ENCODE measurements around the gene FHIP1B. TPM values are rescaled to one million over a fixed set of nuclear protein-coding genes. Genes with fewer than 3 reads are reported as not detected.
A peak's percentile ranks its signal among the peaks of the same experiment; 100 is the strongest.

Gene FHIP1B
- total and polyA plus RNA-seq, 12 donors = 13.4 to 23.3 (median 14.7) TPM

- ATAC-seq (no peak), DNase-seq (no peak)
- no peak overlapping the region for H3K27ac ChIP-seq
- H3K36me3 ChIP-seq = peaks cover 0 to 58% (median 0%) of the 10 kb centered on the region in 9 donors
- H3K9me3 ChIP-seq = no peaks in the 10 kb centered on the region
- no peak for TF ChIP-seq CTCF (IDR thresholded peaks at IDR 0.05)
- H3K4me3 ChIP-seq = no peak overlapping the region
- intact Hi-C loops (cut with DNase I) = no loop called here
- no peaks in the 10 kb centered on the region for H3K27me3 ChIP-seq
- WGBS, 2 donors = 91 to 100% methylated on average over 1 of the region's 1 CpG
- peaks cover 0 to 35% (median 0%) of the 10 kb centered on the region in 9 donors for H3K4me1 ChIP-seq
Measured at GRCh38 chr11:6204706-6205105, 29.7 kb downstream of the FHIP1B start.

- intact Hi-C loops (cut with DNase I) = no loop called here
- ATAC-seq (no peak), DNase-seq (no peak)
- Histone ChIP-seq H3K9me3 (no peaks in the 10 kb centered on the region), H3K36me3 (peaks cover 0 to 44% (median 0%) of the 10 kb centered on the region in 9 donors), H3K4me1 (peaks cover 0 to 35% (median 0%) of the 10 kb centered on the region in 9 donors), H3K27ac (no peak overlapping the region), H3K4me3 (no peak overlapping the region), H3K27me3 (no peaks in the 10 kb centered on the region)
- no peak for TF ChIP-seq CTCF (IDR thresholded peaks at IDR 0.05)
- 65 to 78% methylated on average over 3 of the region's 3 CpGs for WGBS, 2 donors
Measured at GRCh38 chr11:6203327-6203726, 31.1 kb downstream of the FHIP1B start.

GRCh38 chr11:6202041-6202440 lies 32.4 kb downstream of the FHIP1B start:
- intact Hi-C loops (cut with DNase I) = no loop called here
- ATAC-seq = no peak

GRCh38 chr11:6201481-6201880 lies 33.0 kb downstream of the FHIP1B start:
- no peak overlapping the region for H3K4me3 ChIP-seq
- H3K9me3 ChIP-seq = no peaks in the 10 kb centered on the region
- peaks cover 0 to 39% (median 0%) of the 10 kb centered on the region in 9 donors for H3K4me1 ChIP-seq
- intact Hi-C loops (cut with DNase I) = no loop called here
- ATAC-seq (no peak), DNase-seq (no peak)
- peak overlapping the region in 1 of 10 donors; percentile 68 for H3K27ac ChIP-seq
- WGBS, 2 donors = 88 to 93% methylated on average over 2 of the region's 2 CpGs
- H3K36me3 ChIP-seq = peaks cover 0 to 25% (median 0%) of the 10 kb centered on the region in 9 donors
- no peak for TF ChIP-seq CTCF (IDR thresholded peaks at IDR 0.05)
- no peaks in the 10 kb centered on the region for H3K27me3 ChIP-seq

More at GRCh38 chr11:6202041-6202440, 32.4 kb downstream of the FHIP1B start:
- no peak overlapping the region for H3K4me3 ChIP-seq
- peaks cover 0 to 31% (median 0%) of the 10 kb centered on the region in 9 donors for H3K36me3 ChIP-seq
- no peak for TF ChIP-seq CTCF (IDR thresholded peaks at IDR 0.05)
- peak overlapping the region in 1 of 10 donors; percentile 68 for H3K27ac ChIP-seq
- no peaks in the 10 kb centered on the region for H3K9me3 ChIP-seq
- WGBS, 2 donors = 88 to 94% methylated on average over 1 of the region's 1 CpG
- no peak for DNase-seq
- H3K27me3 ChIP-seq = no peaks in the 10 kb centered on the region
- H3K4me1 ChIP-seq = peaks cover 0 to 36% (median 0%) of the 10 kb centered on the region in 9 donors
